Dermis microvascular lymphatic vessel endothelial cell (primary cell): Measurements from ENCODE around the gene TPRG1L. TPM values are rescaled to one million over a fixed set of nuclear protein-coding genes. Genes with fewer than 3 reads are reported as not detected.
A peak's percentile ranks its signal among the peaks of the same experiment; 100 is the strongest.
"Not testable (repeated sequence)": the region's sequence is repeated elsewhere in the genome, so short reads cannot be mapped to it uniquely, and the experiment has no call there.

Experiments used
- DNase-seq, 2 donors: peaks; one replicate each; pipeline versions ENCODE4 v3.0.0 to v3.0.0-alpha.2; 2010; ENCODE audit warnings: low read depth in 2 of 2
- total RNA-seq: library from RNA; depleted of rRNA; stranded (reverse); fragments of >200 nt; gene quantifications from 2 replicates; pipeline ENCODE4 v1.2.1, GENCODE V29; 2014

TPRG1L gene
- total RNA-seq, 1 donor from 2014 or later: 20.2 TPM

GRCh38 chr1:3609016-3609768, 15.6 kb upstream of the TPRG1L start:
- no peak for DNase-seq

DNA sequence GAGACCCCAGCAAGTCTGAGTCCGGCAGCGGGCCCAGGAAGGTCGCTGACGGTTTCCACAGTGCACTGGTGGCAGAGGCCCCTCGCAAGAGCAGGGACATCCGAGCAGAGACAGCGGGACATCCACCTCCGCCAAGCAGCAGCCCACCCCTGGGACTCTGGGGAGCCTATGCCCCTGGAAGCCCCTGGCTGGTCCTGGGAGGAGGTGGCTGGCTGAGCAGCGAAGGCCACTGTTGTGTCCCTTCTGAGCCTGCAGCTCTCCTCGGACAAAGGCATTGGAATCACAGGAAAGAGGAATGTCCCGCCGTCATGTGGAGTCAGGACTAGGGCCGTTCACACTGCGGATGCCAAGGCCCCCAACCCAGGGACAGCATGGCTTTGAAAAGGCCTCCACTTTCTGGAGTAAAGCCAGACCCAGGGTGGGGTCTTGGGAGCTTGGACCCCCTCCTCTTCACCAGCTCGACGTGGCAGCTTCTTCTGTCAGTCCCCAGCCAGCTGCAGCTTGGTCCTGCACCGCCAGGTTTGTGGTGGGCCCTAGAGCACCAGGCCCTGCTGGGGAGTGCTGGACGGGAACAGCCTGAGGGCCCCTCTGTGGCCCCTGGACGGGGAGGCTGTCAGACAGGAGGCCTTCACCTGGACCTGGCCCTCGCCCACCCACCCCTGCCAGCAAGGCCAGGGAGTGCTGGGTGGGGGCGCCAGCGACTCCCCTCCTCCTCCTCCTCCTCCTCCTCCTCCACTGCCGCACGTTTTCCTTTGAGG, 14.9 kb upstream of the TPRG1L start:
- no peak for DNase-seq

DNA sequence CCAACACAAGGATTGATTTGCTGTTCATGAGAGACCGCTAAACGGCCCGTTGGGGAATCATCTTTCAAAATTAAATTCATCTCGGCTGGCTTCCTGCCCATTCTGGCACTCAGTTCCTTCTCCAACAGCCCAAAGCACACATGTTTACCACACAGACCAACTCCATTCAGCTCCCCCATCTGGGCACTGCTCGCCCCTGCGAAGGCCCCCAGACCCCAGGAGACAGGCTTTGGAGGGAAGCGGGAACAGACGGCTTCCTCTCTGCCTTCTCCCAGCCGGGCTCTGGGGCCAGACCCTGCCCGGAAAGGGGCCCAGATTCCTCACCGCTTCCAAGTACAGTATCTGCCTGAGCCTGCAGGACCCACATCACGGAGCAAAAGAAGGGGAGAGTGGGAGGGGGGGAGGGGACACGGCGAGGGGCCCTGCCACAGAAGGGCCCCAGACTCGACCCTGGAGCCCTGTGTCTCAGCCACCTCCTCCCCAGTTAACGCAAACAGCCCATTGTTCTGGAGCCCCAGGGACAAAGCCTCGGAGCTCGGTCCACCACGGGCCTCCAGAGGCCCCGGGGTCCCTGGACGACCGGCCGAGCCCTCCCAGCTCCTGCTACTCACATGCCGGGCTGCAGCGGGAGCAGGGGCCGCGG, 14.2 kb upstream of the TPRG1L start:
- no peak for DNase-seq

GRCh38 chr1:3611170-3612019, 13.4 kb upstream of the TPRG1L start, which contains the start of gene MEGF6:
TSS of gene MEGF6 (minus strand) at chr1:3611508. CDS start at chr1:3611268, 240 bp downstream.
- peak; percentile 48 to 82 for DNase-seq

- no peak for DNase-seq
These were observed 12.7 kb upstream of the TPRG1L start for GRCh38 chr1:3612123-3612522.

DNA sequence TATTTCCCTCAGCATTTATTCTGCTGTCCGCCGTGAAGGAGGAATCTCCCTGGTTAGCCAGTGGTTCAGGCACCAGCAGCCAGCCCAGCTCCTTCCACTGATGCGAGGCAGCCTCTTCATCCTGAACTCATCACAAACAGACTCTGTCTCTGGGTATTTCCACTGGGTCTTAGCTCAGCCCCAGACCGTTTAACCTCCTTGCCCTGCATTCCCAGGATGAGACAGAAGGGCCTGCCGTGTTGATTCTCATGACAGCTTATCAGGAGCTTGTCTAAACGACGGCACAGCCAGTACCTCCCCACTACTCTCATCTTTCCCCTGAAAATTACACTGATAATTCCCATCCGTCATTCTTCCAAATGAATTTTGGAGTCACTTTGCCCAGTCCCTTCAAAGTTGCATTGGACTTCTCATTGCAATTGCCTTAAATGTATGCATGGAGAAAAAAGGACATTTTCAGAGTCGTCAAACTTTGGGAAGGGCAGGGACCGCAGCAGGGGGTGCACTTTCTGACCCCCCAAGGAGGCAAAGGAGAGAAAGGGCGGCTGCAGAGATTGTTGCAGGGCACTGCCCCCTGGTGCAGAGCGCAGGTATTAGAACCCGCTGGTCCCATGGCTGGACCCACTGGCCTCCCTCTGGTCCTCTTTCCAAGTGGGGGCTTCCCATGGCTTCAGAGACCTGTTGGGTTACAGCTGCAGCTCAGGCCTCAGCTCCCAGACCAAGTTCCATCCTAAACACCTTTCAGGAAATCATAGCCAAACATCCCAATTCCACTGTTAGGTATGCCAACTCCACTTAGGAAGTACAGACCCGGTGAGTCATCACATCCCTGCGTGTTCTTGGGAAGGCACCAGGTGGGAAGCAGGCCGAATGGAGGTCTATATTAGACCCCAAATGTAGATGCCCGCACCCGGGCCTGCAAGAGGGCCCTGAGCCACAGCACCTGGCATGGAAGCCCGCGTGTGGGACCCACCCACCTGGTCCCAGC, 9.8 kb upstream of the TPRG1L start:
- DNase-seq: peak in 1 of 2 donors; percentile 35

DNA sequence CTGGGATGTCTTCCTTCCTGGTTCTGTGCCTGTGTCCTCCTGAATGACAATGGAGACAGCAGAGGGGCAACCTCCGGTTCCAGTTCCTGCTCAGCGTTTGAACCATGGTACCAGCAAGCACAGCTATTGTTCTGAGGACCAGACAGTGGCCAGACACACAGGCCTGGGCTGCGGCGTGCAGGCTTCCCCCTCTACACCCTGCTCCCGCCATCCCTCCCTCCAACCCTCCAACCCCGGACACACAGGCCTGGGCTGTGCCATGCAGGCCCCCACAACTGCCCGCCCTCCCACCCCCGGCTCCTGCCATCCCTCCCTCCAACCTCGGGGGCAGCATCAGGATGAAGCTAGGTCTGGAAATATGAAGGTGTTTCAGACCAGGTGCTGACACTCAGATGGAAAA, 8.0 kb upstream of the TPRG1L start:
- DNase-seq: no peak

- DNase-seq: no peak
These were observed 6.9 kb upstream of the TPRG1L start for GRCh38 chr1:3617806-3618345.

DNA sequence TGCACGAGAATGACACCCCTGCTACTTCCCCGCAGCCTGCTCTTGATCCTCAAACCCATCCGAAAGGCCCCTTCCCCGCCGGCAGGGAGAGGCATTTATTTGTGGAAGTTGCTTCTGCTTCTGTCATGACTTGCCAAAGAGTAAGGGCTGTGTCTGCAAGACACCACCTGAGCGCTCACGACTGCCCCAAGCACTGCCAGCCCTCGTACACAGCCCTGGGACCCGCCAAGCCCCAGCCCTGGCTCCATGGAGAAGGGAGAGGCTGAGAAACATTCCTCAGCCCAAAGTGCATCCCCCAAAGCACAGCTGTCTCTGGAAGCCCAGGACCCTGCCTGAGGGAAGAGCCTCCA, 6.3 kb upstream of the TPRG1L start:
- DNase-seq: no peak

DNA sequence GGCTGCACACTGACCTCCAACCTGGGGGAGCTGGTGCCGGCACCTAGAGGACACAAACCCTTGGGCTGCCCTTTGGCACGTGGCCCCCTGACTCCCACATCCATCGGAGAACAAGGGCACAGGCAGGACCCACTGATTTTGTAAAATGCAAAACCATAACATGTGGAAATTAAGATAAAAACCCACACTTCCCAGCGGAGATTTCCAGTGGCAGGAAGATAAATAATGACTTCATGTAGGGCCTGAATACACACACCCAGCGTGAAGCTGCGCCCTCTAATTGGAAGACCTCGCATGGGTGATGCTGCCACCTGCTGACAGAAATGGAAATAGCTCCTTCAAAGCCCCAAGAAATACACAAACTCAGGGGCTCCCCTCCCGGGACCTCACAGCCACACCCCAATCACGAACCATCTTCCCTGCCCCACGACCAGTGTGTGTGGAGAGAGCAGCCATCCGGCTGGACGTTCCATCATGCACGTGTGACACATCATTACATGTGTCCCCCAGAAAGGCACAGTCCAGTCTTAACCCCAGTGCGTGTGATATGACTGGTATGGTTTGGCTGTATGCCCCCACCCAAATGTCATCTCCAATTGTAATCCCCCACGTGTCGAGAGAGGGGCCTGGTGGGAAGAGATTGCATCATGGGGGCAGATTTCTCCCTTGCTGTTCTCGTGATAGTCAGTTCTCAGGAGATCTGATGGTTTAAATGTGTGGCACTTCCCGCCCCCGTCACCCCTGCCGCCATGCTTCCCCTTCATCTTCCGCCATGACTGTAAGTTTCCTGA, 5.7 kb upstream of the TPRG1L start:
- DNase-seq: peak; percentile 66 to 78

DNA sequence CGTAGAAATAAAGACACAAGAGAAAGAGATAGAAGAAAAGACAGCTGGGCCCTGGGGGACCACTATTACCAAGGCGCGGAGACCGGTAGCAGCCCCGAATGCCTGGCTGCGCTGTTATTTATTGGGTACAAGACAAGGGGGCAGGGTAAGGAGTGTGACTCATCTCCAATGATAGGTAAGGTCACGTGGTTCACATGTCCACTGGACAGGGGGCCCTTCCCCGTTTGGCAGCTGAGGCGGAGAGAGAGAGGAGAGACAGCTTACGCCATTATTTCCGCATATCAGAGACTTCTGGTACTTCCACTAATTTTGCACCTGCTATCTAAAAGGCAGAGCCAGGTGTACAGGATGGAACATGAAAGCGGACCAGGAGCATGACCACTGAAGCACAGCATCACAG, 4.1 kb upstream of the TPRG1L start:
- DNase-seq: no peak

GRCh38 chr1:3621151-3621671, 3.6 kb upstream of the TPRG1L start:
- DNase-seq: peak in 1 of 2 donors; percentile 24

GRCh38 chr1:3622102-3622501, 2.7 kb upstream of the TPRG1L start:
- not testable (repeated sequence) for DNase-seq

DNA sequence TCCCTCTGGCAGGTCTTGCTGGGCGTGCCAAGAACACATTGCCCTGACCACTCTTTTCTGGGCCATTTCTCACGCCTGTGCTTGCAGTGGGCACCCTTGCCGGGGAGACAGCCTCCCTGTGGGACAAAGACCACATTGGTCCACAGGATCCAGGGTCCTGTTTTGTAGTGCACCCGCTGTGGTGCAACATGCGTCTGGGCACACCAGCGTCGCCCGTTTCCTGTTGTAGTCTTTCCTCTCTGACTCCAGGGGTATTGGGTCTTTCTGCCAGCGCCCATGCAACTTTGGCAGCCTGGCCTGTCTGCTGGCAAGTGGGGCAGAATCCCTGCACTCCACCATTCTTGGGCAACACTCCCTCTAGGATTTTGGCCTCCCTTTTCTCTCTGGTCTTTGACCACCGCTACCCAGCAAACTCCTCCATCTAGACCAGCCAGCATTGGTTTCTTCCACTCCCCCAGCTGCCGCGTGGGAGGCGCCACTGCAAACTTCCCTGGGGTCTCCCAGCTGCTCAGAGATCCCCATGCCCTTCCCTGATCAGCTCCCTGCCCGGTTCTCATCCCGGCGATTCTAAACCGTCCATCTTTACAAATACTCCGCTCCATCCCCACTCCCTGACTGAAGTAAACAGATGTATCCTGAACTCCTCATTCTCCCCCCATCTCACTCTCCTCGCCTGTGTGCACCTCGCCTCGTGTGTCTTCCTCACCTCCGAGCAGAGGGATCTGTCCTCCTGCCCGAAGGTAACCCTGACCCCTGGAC, 1.2 kb upstream of the TPRG1L start:
- no peak for DNase-seq

- DNase-seq: peak in 1 of 2 donors; percentile 76
These were observed 514 bp downstream of the TPRG1L start for GRCh38 chr1:3625151-3625907.

DNA sequence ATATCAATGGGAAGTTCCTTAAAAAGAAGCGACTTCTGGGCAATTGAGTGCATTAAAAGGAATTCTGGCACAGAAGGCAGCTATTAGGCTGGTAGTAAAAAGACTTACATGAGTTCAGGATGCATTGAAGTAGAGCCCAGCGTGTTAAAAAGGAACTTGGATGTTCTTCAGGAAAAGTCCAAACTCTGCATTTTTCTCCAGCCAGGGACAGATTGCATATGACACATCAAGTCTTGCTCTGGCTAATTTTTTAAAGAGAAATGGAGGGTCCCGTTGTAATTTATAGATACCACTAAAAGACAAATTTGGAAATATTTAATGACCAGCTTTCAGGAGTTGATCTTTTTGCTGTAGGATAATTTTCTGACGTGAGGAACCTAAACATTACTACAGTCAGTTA, 1.2 kb downstream of the TPRG1L start:
- DNase-seq: no peak

- DNase-seq: no peak
These were observed 2.9 kb downstream of the TPRG1L start for GRCh38 chr1:3627515-3628253.
